Amniotic stem cell (primary cell): ENCODE results near the gene H1-8.
"Not testable (repeated sequence)": the region's sequence is repeated elsewhere in the genome, so short reads cannot be mapped to it uniquely, and the experiment has no call there.

Experiments
- DNase-seq: peaks from one replicate; lab custom pipeline; 2025; lab: John Stamatoyannopoulos, UW

H1-8 gene

GRCh38 chr3:129533406-129533805 lies 9.6 kb upstream of the H1-8 start:
- no peak for DNase-seq

- no peak for DNase-seq
These were observed 8.4 kb upstream of the H1-8 start for GRCh38 chr3:129534428-129535027.

- DNase-seq, result no peak
These were observed 7.9 kb upstream of the H1-8 start for GRCh38 chr3:129535075-129535474.

- DNase-seq, result no peak
These were observed 6.7 kb upstream of the H1-8 start for GRCh38 chr3:129536374-129536667.

GRCh38 chr3:129536804-129537203 lies 6.2 kb upstream of the H1-8 start:
- no peak for DNase-seq

GRCh38 chr3:129539206-129539605 lies 3.8 kb upstream of the H1-8 start:
- no peak for DNase-seq

- DNase-seq, result no peak
These were observed 2.0 kb upstream of the H1-8 start for GRCh38 chr3:129540776-129541516.

GRCh38 chr3:129542747-129543146 lies 228 bp upstream of the H1-8 start:
- DNase-seq, result no peak

- no peak for DNase-seq
These were observed 1.0 kb downstream of the H1-8 start for GRCh38 chr3:129543999-129544398.

- DNase-seq, result not testable (repeated sequence)
These were observed 3.0 kb downstream of the H1-8 start for GRCh38 chr3:129545951-129546350.

- DNase-seq, result no peak
These were observed 4.3 kb downstream of the H1-8 start for GRCh38 chr3:129547241-129547640.

- no peak for DNase-seq
These were observed 5.4 kb downstream of the H1-8 start for GRCh38 chr3:129548104-129548965.

GRCh38 chr3:129549006-129549800 lies 6.2 kb downstream of the H1-8 start:
- DNase-seq, result no peak

GRCh38 chr3:129549805-129550204 lies 6.8 kb downstream of the H1-8 start:
- no peak for DNase-seq

- DNase-seq, result no peak
These were observed 9.5 kb downstream of the H1-8 start for GRCh38 chr3:129552287-129553050.

GRCh38 chr3:129553171-129553570 lies 10.2 kb downstream of the H1-8 start:
- no peak for DNase-seq

- no peak for DNase-seq
These were observed 10.7 kb downstream of the H1-8 start for GRCh38 chr3:129553719-129554118.

- no peak for DNase-seq
These were observed 11.6 kb downstream of the H1-8 start for GRCh38 chr3:129554356-129555152.

GRCh38 chr3:129555153-129555550 lies 12.2 kb downstream of the H1-8 start:
- DNase-seq, result no peak

- no peak for DNase-seq
These were observed 12.8 kb downstream of the H1-8 start for GRCh38 chr3:129555616-129556357.
